Astrocyte of the spinal cord (primary cell): Measurements from ENCODE around the gene CCDC57.

Source experiments
- DNase-seq: peaks from one replicate; pipeline ENCODE4 v3.0.0; 2011; ENCODE audit warnings: low read depth, low spot score
- H3K4me3 ChIP-seq: 2 replicates; pipeline ENCODE4 v1.5.1; 2011; ENCODE audit warnings: low read depth, mild to moderate bottlenecking, low read length, moderate library complexity
- CTCF ChIP-seq: IDR thresholded peaks from 2 replicates; pipeline ENCODE4 v1.5.1; 2012; ENCODE audit warnings: low read depth, mild to moderate bottlenecking, low read length, inconsistent platforms
- in situ Hi-C: cut with HindIII; loops from 2 replicates; pipeline ENCODE4 v1.10.0; 2017; ENCODE audit warnings: low sequenced_read_pairs

The CCDC57 gene

DNA sequence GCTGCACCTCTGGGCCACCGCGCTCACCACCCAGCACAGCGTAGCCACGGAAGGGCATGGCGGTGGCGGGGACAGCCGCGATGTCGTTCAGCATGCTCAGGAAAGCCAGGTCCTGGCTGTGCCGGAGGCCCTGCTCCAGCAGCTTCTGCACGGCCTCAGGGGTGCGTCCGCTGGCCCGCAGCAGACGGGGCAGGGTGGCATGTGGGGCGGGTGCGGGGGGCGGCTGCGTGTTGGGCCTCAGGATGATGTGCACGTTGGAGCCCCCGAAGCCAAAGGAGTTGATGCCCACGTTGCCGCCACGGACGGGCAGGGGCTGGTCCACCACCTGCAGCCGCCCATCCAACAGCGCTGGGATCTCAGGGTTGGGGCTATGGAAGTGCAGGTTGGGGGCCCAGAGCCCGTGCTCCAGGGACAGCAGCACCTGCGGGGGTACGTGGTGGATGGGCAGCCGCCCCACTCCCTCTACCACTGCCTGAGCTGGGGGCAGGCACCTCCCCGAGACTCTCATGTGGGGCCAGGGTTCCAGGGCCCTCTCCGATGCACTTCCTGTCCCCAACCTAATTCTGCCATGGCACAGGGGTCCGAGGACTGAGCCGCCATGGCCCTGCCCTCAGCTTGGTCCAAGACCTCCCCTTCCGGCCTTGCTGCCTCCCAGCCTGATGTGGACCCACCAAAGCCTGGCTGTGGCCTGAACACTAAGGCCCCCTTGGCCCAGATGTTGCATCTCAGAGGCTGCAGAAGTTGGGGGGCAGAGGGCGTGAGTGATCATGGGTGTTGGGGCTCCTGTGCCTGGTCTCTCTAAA lies 121.2 kb downstream of the CCDC57 start:
- in situ Hi-C loops: no loop called here
- DNase-seq: no peak
- TF ChIP-seq CTCF: no peak
- H3K4me3 ChIP-seq: no peak overlapping the region

DNA sequence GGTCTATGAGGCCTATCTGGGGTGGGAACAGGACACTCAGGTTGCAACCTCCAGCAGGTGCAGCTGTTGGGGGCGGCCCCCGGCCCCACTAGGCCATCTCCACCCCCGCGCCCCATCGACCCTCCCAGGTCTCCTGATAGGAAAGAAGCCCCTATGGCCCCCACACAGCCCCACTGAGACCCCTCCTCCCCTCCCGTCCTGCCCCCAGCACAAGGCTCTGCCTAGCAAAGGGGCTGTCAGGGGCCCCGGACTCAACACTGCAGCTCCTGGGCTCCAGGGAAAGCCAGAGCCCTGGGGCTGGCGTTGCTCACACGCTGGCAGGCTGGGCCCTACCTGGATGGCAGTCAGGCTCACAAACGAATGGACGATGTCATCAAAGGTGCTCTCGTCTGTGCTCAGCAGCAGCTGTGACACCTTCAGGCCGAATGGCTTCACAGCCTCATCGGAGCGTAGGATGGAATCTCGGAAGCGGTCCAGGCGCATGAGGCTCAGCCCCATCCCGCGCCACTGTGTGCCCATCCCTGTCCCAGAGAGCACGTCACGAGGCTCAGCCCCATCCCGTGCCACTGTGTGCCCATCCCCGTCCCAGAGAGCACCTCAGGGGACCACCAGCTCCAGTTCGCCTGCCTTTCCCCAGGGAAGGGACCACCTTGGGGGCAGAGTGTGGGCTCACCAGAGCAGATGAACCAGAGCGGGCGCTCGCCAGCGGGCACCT lies 121.9 kb downstream of the CCDC57 start:
- in situ Hi-C loops: no loop called here
- no peak overlapping the region for H3K4me3 ChIP-seq
- no peak for DNase-seq
- no peak for TF ChIP-seq CTCF

DNA sequence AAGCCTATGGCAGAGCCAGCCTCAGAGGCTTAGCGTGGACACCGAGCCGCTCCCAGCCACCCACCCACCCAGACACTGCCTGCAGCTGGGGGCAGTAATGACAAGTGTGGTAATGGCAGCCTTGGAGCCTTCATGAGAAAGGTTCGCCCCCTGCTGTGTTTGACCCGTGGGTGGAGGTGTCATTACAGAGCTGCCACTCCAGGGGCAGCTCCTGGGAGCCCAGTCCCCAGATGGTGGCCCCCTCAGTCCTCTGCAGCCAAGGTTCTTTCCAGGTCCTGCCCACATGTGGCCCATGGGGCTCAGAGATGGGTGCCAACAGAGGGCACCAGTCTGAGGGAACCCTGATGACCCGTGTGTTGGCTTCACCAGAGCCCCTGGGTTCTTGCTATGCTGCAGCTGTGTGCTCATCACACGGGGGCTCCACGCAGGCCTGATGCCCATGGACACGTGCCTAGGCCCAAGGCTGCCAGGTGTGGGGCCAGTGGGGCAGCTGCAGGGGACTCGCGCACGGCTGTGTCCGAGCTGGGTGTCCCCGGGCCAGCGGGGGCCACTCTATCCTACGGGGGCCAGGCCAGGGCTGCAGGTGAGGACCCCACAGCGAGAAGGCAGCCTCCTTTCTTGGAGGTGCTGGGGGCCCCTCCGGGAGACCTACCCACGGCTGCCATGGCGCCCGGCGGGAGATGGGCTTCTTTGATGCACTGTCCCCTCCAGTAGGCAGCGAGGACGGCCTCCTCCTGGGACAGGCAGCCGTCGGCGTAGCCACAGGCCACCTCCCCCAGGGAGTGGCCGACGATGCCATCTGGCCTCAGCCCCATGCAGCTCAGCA lies 122.7 kb downstream of the CCDC57 start:
- in situ Hi-C loops: no loop called here
- DNase-seq: no peak
- H3K4me3 ChIP-seq: no peak overlapping the region

DNA sequence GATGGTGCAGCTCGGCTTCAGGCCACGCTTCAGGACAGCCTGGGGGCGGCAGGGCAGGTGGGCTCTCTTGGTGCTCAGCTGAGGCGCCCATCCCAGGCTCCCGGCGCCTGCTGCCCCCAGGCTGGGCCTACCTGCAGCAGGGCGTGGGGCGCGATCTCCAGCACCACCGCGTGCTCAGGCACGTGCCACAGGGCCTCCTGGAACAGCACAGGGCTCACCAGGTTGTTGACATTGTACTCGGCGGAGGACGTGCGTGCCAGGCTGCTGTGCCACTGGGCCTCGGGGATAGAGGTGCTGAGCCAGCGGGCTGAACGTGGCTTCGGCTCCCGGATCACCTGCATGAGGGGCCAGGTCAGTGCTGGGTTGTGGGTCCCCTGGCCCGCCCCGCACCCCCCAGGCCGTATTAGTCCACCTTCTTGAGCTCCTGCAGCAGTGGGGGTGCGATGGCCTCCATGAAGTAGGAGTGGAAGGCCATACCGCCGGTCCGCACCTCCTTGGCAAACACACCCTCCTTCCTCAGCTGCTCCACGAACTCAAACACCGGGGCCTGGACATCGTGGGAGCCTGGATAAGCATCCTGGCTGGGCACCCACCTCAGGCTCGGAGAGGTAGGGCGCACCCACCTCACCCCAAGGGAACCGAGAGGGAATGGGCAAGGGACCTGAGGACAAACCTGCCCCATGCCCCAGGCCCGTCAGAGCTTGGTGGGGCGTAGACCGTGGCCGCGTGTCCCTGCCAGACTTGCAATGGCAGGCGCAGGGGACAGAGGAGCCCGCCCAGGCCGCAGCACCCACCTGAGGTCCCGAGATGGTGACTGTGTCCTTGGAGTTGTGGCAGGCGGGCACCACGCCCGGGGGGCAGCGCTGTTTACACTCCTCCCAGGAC lies 123.6 kb downstream of the CCDC57 start:
- DNase-seq: no peak
- TF ChIP-seq CTCF: no peak
- in situ Hi-C loops: no loop called here
- H3K4me3 ChIP-seq: no peak overlapping the region

More for the DNA sequence above, 122.7 kb downstream of the CCDC57 start:
- no peak for TF ChIP-seq CTCF

DNA sequence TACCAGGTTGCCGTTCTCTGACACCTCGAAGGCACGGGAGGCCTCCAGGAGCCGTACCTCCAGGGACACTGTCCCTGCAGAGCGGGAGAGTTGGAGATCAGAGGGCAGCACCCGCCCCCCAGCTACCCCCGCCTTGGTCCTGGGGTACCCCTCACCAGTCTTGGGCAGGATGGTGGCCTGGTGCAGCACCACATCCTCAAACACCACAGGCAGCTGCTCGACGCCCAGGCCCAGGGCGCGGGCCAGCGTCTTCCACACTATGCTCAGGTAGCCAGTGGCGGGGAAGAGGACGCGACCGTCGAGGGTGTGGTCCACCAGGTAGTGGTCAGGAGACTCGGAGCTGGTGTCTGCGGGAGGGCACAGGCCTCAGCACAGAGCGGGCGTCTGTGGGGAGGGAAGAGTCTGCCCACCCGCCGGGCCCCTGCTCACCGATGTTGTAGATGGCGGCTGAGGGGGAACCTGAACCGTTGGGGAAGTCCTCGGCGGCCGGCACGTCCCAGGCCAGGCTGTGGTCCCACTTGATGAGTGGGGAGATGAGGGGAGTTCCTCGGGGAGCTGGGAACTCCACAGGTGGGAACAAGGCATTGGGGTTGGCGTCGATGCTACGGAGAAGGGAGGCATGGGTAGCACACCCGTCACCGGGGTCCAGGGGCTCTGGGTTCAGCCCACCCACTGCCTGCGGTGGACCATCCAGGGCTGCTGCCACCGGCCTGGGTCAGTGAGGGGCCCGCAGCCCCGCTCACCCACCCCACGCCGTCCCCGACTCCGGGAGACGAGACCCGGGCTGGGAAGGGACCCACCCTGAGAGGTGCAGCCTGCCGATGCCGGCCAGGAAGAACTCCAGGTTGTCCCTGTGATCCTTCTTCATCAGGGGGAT lies 124.4 kb downstream of the CCDC57 start:
- in situ Hi-C loops: no loop called here
- no peak overlapping the region for H3K4me3 ChIP-seq
- no peak for TF ChIP-seq CTCF
- no peak for DNase-seq
